ENCODE data around the gene SLC23A3.
A peak's percentile ranks its signal among the peaks of the same experiment; 100 is the strongest.
"Not testable (repeated sequence)": the region's sequence is repeated elsewhere in the genome, so short reads cannot be mapped to it uniquely, and the experiment has no call there.

The SLC23A3 gene

GRCh38 chr2:219204425-219205164, 34.8 kb upstream of the SLC23A3 start:
- in situ Hi-C loops (cut with MboI; ENCODE audit: low sequenced_read_pairs, unreplicated experiment) = no loop called here
- DNase-seq (ENCODE audit: low spot score) = no peak
- TF ChIP-seq CTCF (IDR thresholded peaks at IDR 0.05; ENCODE audit: borderline replicate concordance, control extremely low read depth, extremely low read depth, insufficient read depth, missing control alignments) = no peak

GRCh38 chr2:219201331-219201730, 31.5 kb upstream of the SLC23A3 start:
- DNase-seq (ENCODE audit: low spot score); in situ Hi-C loops (cut with MboI; ENCODE audit: low sequenced_read_pairs, unreplicated experiment): not testable (repeated sequence)

- in situ Hi-C loops (cut with MboI; ENCODE audit: low sequenced_read_pairs, unreplicated experiment); DNase-seq (ENCODE audit: low spot score): not testable (repeated sequence)
Measured at GRCh38 chr2:219200502-219201326, 30.9 kb upstream of the SLC23A3 start.

GRCh38 chr2:219199470-219200211, 29.8 kb upstream of the SLC23A3 start:
- DNase-seq (ENCODE audit: low spot score) = no peak
- no peak for TF ChIP-seq CTCF (IDR thresholded peaks at IDR 0.05; ENCODE audit: borderline replicate concordance, control extremely low read depth, extremely low read depth, insufficient read depth, missing control alignments)
- in situ Hi-C loops (cut with MboI; ENCODE audit: low sequenced_read_pairs, unreplicated experiment) = no loop called here

GRCh38 chr2:219198974-219199373, 29.1 kb upstream of the SLC23A3 start:
- DNase-seq (ENCODE audit: low spot score) = no peak
- in situ Hi-C loops (cut with MboI; ENCODE audit: low sequenced_read_pairs, unreplicated experiment) = no loop called here
- TF ChIP-seq CTCF (IDR thresholded peaks at IDR 0.05; ENCODE audit: borderline replicate concordance, control extremely low read depth, extremely low read depth, insufficient read depth, missing control alignments) = no peak

- no peak for TF ChIP-seq CTCF (IDR thresholded peaks at IDR 0.05; ENCODE audit: borderline replicate concordance, control extremely low read depth, extremely low read depth, insufficient read depth, missing control alignments)
- no peak for DNase-seq (ENCODE audit: low spot score)
- in situ Hi-C loops (cut with MboI; ENCODE audit: low sequenced_read_pairs, unreplicated experiment) = no loop called here
Measured at GRCh38 chr2:219197388-219197787, 27.6 kb upstream of the SLC23A3 start.

GRCh38 chr2:219186754-219187456, 17.1 kb upstream of the SLC23A3 start:
- TF ChIP-seq CTCF (IDR thresholded peaks at IDR 0.05; ENCODE audit: borderline replicate concordance, control extremely low read depth, extremely low read depth, insufficient read depth, missing control alignments) = no peak
- in situ Hi-C loops (cut with MboI; ENCODE audit: low sequenced_read_pairs, unreplicated experiment) = no loop called here
- DNase-seq (ENCODE audit: low spot score) = peak; percentile 37

Measured in GM13976 (cell line).